Fibroblast of skin of abdomen (primary cell): ENCODE results near the gene HIRA. TPM values are rescaled to one million over a fixed set of nuclear protein-coding genes. Genes with fewer than 3 reads are reported as not detected.

ENCODE experiments used
- DNase-seq: peaks from one replicate; pipeline ENCODE4 v3.0.0-alpha.2; 2013
- polyA plus RNA-seq, 2 experiments: library from polyadenylated mRNA; unstranded; fragments of 120-200 nt; gene quantifications; one replicate each; pipeline ENCODE4 v1.2.1, GENCODE V29; 2013; ENCODE audit not compliant: insufficient read length in 2 of 2

Gene HIRA, protein sequence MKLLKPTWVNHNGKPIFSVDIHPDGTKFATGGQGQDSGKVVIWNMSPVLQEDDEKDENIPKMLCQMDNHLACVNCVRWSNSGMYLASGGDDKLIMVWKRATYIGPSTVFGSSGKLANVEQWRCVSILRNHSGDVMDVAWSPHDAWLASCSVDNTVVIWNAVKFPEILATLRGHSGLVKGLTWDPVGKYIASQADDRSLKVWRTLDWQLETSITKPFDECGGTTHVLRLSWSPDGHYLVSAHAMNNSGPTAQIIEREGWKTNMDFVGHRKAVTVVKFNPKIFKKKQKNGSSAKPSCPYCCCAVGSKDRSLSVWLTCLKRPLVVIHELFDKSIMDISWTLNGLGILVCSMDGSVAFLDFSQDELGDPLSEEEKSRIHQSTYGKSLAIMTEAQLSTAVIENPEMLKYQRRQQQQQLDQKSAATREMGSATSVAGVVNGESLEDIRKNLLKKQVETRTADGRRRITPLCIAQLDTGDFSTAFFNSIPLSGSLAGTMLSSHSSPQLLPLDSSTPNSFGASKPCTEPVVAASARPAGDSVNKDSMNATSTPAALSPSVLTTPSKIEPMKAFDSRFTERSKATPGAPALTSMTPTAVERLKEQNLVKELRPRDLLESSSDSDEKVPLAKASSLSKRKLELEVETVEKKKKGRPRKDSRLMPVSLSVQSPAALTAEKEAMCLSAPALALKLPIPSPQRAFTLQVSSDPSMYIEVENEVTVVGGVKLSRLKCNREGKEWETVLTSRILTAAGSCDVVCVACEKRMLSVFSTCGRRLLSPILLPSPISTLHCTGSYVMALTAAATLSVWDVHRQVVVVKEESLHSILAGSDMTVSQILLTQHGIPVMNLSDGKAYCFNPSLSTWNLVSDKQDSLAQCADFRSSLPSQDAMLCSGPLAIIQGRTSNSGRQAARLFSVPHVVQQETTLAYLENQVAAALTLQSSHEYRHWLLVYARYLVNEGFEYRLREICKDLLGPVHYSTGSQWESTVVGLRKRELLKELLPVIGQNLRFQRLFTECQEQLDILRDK
- polyA plus RNA-seq (2013, experiment 1 of 2; ENCODE audit: insufficient read length): 27.2 TPM
- 27.6 TPM for polyA plus RNA-seq (2013, experiment 2 of 2; ENCODE audit: insufficient read length)

GRCh38 chr22:19431649-19432132 is at the start of gene HIRA:
HIRA (minus strand) TSS chr22:19431733; CDS start chr22:19431476, 257 bp downstream.
- peak; percentile 75 for DNase-seq

- DNase-seq: no peak
These were observed 49.3 kb upstream of the HIRA start for GRCh38 chr22:19480789-19481188.

- no peak for DNase-seq
These were observed 48.6 kb upstream of the HIRA start for GRCh38 chr22:19480173-19480568.

DNA sequence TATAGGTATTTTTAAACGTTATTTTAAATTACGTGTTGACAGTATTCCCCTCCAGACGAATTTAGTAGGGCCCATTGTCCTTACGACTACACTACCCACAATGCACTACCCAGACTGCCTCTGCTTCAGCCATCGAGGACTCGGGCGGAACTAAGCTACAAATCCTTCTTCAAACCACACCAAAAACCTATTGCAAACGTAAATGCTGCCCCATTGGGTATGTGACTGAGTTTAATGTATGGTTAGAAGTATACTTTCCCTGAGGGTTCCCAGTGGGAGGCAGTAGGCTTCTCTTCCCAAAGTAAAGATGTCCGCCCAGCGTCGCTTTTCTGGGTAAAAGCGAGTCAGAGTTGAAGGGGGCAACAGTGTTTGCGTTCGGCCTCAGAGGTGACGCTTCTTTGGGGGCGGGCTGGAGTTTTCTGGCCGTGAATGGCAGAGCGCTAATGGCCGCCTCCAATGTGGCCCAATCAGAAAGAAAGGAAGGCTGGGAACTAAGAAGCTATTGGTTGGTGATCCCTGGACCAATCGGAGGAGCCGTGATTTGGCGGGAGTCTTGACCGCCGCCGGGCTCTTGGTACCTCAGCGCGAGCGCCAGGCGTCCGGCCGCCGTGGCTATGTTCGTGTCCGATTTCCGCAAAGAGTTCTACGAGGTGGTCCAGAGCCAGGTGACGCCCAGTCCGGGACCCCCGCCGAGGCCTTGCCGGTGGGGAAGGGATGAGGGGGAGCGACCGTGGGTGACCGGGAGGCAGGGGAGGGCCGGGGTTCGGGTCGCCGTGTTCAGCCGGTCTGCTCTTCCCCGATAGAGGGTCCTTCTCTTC is 48.0 kb upstream of the HIRA start, which contains the start of gene CDC45:
TSS of gene CDC45 (plus strand) at position 566 of the 818 bp plus-strand sequence. CDS start at position 615, 49 bp downstream.
- peak; percentile 98 for DNase-seq

DNA sequence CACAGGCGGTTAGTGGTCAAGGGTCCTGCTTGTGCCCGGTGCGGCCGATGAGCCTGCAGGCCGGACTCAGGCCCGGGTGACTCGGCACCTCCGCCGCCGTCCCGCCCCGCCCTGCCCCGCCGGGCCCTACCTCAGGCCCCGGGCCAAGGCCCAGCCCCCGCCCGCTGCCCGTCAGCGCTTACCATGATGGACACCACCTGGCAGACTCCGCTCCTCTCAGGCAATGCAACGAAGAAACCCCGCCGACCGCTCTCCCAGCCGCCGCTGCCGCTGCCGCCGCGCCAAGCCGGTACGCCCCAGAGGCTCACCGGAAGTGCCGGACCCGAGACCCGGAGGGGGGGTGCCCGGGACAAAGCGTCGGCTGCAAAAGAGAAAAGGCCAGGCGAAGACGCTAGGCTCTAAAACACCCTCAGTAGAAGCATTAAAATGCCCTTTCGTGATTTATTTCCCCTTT is 47.4 kb upstream of the HIRA start, which contains the start of gene UFD1:
TSS of gene UFD1 (minus strand) at position 293 of the 454 bp plus-strand sequence. CDS start at position 185, 108 bp downstream.
- DNase-seq: peak; percentile 79

DNA sequence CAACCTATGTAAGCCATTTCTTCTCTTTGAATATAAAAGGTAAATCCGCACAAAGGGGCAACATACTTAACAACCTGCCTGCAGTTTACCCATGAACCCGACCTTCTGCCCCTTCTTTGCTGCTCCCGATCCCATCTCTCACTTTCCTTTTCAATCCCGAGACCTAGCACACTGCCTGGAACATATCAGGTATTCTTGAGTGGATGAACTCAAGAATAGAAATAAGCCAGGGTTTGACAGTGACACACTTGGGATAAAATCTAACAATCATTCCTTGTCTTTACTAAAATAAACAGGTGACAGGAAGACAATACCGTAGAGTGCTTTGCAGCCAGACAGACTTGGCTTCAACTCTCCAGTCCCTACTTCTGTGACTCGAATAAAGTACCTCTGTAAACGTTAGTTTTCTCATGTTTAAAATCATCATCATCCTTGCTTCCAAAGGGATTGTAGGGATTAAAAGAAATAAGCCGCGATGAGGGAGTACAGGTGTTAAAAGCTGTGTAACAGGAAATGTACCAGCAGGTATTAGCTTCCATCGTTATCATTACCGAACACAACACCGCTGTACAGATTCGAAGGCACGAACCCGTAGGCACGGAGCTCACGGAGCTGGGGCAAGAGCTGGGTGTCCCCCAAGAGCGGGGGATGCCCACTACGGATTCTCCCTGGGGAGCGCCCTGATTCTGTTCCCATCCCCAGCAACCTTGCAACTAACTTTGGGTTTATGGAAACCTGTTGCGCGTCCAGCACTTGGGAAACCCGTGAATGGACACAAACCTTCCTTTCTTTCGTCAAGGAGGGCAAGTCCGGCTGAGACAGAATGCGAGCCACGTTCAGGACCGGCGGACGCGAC is 46.7 kb upstream of the HIRA start:
- no peak for DNase-seq

GRCh38 chr22:19477321-19478044 is 46.0 kb upstream of the HIRA start:
- peak; percentile 14 for DNase-seq

DNA sequence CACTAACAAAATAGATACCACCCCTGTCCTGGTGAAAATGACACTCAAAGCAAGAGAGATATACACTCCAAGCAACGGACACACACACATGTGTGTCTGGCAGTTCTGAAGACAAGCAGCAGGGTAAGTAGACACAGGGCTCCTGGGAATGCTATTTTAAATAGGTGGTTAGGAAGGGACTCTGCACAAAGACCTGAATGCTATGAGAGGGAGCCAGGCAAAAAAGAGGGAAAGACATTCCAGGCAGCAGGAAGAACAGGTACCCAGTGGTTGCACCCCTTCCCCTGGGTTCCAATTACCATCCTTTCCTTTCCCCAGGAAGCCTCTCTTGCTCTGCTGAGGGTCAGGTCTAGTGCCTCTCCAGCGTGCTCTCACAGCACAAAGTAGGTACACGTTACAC is 44.5 kb upstream of the HIRA start:
- no peak for DNase-seq

GRCh38 chr22:19473578-19473977 is 42.0 kb upstream of the HIRA start:
- DNase-seq: no peak

DNA sequence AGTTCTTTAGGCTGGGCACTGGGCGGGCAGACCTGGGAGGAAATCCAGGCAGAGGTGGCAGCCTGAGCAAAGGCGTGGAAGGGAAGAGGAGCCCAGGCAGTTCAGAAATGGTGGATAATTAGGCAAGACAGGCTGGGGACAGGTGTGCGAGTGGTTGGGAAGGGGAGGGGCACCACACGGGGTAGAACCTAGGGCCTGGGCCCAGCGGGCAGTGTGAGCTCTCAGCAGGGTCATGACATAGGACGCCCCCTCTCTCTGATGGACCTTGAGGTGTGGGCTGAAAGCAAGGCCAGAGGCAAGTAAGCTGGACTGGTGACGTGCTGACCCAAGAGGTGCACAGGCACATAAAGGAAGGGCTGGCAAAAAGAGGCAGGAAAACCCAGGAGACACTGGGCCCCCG is 40.7 kb upstream of the HIRA start:
- no peak for DNase-seq

DNA sequence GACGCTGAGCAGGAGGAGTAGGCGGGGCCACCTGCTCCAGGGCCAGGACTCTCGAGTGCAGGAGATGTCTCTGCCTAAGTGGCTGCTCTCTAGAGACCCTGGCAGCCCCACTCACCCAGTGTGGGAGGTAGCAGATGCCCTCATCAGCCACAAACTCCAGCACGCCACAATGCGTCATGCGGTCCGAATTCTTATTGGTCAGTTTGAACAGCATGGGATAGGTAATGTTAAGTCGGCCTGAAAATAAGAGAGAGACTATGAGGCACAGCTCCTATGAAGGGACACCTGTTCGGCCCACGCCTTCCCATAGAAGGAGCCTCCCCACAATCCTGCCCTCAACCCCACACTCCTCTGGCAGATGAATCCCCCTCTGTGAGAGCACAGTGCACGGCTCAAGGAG is 40.0 kb upstream of the HIRA start:
- DNase-seq: no peak

DNA sequence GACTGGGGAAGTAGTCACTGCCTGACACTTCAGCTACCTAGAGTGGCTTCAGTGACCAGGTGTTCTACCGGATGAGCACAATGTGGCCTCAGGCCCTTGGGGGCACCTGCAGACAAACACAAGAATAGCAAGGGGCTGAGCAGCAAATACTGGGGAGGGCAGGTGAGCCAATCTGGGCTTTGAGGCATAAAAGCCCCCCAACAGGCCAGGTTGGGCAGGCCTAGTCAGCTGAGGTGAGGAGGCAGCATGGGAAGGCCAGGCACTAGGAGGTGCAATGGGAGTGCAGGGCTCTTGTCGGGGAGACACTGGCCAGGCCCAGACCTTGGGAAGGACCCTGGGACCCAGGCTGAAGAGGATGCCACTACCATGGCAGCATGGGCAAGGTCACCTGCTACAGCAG is 38.5 kb upstream of the HIRA start:
- DNase-seq: no peak

- no peak for DNase-seq
These were observed 37.9 kb upstream of the HIRA start for GRCh38 chr22:19469421-19469820.

DNA sequence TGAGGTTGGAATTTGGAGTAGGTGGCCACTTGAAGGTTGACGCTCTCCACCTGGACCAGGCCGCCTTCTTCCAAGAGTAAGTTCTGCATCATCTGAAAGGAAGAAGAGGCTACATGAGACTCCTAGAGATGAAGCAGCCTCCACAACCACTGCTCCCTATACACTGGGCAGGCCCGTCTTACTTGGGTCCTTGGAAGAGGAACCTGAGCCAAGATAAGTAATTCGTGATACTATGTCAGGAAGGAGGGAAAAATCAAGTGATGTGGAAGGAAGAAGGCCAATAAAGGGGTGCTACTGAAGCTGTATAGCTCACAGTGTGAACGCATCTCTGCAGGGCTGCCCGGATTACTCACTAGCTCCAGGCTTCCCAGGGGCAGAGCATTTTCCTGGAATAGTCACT is 36.4 kb upstream of the HIRA start:
- DNase-seq: no peak

DNA sequence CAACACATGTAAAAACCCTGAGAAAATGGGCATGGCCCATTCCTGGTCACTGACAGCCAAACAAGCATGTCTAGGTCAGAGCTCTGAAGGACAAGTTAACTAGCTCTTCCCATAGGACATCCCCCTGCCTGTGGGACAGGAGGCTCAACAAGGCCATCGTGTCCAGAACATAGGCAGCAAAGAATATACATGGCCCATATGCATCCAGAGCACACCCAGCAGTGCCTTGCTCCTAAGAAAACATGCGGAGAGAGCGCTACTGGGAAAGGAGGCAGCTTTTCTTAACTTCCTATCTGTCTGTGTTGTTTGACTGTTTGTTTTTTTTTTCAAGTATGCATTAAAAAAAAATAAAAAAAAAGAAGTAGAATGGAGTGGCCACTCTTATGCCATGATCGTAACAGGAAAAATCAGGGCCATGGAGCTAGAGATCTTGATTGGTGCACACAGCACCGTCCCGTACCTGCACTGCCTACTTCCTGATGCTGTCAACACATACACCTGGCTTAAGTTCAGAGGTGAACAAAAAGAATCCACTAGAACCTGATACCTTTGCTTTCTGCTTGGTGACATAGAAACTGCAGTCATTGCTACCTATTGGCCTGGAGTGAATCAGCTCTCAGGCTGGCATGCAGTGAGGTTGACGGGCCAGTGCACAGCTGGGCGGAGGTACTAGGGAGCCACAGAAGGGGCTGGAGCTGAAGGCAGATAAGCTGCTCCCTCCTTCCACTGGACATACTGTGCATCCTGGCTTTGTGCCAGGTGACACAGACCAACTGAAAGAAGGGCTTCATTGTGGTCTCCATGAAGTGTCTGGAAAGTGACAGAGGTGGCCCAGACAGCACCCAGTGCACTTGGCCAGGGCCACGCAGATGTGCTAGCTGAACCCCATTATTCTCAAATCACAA is 35.6 kb upstream of the HIRA start:
- no peak for DNase-seq

DNA sequence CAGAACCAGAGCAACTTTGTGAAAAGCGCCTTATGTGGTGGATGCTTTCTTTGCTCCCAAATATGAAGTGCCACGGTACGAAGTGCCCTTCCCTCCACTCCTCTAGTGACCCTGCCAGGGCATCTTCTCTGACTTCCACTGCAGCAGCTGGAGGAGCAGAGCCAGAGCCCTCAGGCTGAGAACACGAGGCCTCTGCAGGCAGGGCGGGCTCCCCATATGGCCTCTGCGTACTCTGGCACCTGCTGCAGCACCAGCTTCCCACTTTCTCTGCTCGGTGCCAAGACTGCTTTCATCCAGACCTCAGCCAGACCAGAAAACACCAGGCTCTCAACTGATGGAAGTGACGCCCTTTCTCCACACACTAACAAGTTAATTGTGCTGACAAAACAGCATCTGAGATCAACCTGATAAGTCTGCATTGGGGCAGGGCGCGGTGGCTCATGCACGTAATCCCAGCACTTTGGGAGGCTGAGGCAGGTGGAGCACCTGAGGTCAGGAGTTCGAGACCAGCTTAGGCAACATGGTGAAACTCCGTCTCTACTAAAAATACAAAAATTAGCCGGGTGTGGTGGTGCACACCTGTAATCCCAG is 34.7 kb upstream of the HIRA start:
- no peak for DNase-seq

- DNase-seq: no peak
These were observed 33.4 kb upstream of the HIRA start for GRCh38 chr22:19464975-19465374.

DNA sequence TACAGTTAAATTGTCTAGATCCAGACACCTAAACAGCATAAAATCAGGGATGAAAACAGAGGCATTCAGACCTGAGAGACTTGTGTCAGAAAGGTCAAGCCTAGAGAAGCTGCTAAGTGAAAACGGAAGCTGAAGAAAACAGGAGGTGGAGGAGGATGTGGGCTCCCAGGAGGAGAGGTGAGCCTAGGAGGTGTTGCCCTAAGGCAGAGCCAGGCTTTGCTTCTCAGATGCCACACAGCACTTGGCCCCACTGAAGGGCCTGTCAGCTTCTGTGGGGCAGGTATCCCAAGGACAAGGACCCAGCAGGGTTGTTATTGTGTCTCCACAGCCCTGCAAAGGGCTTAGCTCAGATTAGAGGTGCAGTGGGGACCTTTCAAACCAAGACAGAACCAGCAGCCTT is 33.0 kb upstream of the HIRA start:
- no peak for DNase-seq
